ENCODE data around the gene REG3G. TPM values are rescaled to one million over a fixed set of nuclear protein-coding genes. Genes with fewer than 3 reads are reported as not detected.
"Not testable (repeated sequence)": the region's sequence is repeated elsewhere in the genome, so short reads cannot be mapped to it uniquely, and the experiment has no call there.

REG3G gene
- total RNA-seq, 1 donor from 2014 or later, result not detected

DNA sequence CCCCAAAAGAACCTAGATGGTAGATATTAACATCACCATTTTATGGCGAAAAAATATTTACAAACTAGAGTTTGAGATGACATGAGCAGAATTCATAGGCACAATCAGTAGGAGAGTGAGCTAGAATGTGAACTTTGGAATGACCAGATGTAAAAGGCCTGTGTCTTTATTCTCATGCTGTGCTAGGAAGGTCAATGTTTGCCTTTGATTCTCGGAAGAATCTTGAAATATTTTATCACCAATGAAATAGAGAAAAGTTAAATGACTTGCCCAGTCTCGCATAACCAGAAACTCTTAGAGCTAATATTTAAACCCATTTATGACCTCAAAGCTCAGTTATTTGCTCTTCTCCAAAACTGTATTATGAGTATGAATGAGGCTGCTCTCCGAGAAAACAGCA, 9.2 kb upstream of the REG3G start:
- FAIRE-seq (no peak), DNase-seq (ENCODE audit: low read depth) (no peak)
- Histone ChIP-seq H3K27me3 (ENCODE audit: control insufficient read depth, insufficient read depth, low read length) (no peaks in the 10 kb centered on the region), H3K4me3 (ENCODE audit: low read depth, low read length) (no peak overlapping the region), H3K36me3 (ENCODE audit: control insufficient read depth, insufficient read depth, low read length) (no peaks in the 10 kb centered on the region)
- TF ChIP-seq, protein P1, sequence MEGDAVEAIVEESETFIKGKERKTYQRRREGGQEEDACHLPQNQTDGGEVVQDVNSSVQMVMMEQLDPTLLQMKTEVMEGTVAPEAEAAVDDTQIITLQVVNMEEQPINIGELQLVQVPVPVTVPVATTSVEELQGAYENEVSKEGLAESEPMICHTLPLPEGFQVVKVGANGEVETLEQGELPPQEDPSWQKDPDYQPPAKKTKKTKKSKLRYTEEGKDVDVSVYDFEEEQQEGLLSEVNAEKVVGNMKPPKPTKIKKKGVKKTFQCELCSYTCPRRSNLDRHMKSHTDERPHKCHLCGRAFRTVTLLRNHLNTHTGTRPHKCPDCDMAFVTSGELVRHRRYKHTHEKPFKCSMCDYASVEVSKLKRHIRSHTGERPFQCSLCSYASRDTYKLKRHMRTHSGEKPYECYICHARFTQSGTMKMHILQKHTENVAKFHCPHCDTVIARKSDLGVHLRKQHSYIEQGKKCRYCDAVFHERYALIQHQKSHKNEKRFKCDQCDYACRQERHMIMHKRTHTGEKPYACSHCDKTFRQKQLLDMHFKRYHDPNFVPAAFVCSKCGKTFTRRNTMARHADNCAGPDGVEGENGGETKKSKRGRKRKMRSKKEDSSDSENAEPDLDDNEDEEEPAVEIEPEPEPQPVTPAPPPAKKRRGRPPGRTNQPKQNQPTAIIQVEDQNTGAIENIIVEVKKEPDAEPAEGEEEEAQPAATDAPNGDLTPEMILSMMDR (IDR thresholded peaks at IDR 0.05; ENCODE audit: insufficient read depth, low read length, severe bottlenecking), result no peak

- TF ChIP-seq, protein P1 (IDR thresholded peaks at IDR 0.05; ENCODE audit: insufficient read depth, low read length, severe bottlenecking), result no peak
- Histone ChIP-seq H3K4me3 (ENCODE audit: low read depth, low read length) (no peak overlapping the region), H3K36me3 (ENCODE audit: control insufficient read depth, insufficient read depth, low read length) (no peaks in the 10 kb centered on the region), H3K27me3 (ENCODE audit: control insufficient read depth, insufficient read depth, low read length) (no peaks in the 10 kb centered on the region)
- no peak for DNase-seq (ENCODE audit: low read depth)
- FAIRE-seq, result no peak
Observed at GRCh38 chr2:79026061-79026460, 559 bp downstream of the REG3G start.

DNA sequence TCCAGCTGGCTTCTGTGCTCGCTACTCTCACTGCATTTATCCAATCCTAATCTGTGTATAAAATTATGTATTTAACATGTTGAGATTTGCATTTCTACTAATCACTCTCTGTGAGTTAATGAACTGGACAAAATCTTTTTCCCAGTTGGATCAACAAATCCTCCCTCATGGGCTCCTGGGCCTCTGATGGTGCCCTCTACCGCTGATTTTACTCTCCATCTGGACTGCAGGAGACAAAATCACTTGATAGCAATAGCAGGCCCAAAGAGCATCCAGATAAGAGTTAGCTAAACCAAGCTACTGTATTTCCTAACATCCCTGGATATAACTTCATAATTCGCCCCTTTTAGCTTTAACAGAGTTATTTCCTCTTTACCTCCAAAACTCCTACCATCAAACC, 14.4 kb downstream of the REG3G start:
- no peaks in the 10 kb centered on the region for H3K36me3 ChIP-seq (ENCODE audit: control insufficient read depth, insufficient read depth, low read length)
- TF ChIP-seq, protein P1 (IDR thresholded peaks at IDR 0.05; ENCODE audit: insufficient read depth, low read length, severe bottlenecking), result no peak
- FAIRE-seq, result no peak

GRCh38 chr2:79041032-79041448, 15.5 kb downstream of the REG3G start:
- TF ChIP-seq, protein P1 (IDR thresholded peaks at IDR 0.05; ENCODE audit: insufficient read depth, low read length, severe bottlenecking), result peak; percentile 3
- FAIRE-seq (no peak), DNase-seq (ENCODE audit: low read depth) (peak; percentile 4)
- H3K27me3 ChIP-seq (ENCODE audit: control insufficient read depth, insufficient read depth, low read length), result no peaks in the 10 kb centered on the region
- no peak overlapping the region for H3K4me3 ChIP-seq (ENCODE audit: low read depth, low read length)
- H3K36me3 ChIP-seq (ENCODE audit: control insufficient read depth, insufficient read depth, low read length), result no peaks in the 10 kb centered on the region

More for the DNA sequence above, 14.4 kb downstream of the REG3G start:
- no peaks in the 10 kb centered on the region for H3K27me3 ChIP-seq (ENCODE audit: control insufficient read depth, insufficient read depth, low read length)
- no peak overlapping the region for H3K4me3 ChIP-seq (ENCODE audit: low read depth, low read length)
- DNase-seq (ENCODE audit: low read depth), result no peak

GRCh38 chr2:79053486-79053885, 28.0 kb downstream of the REG3G start:
- not testable (repeated sequence) for DNase-seq (ENCODE audit: low read depth); H3K27me3 ChIP-seq (ENCODE audit: control insufficient read depth, insufficient read depth, low read length); H3K4me3 ChIP-seq (ENCODE audit: low read depth, low read length); FAIRE-seq; H3K36me3 ChIP-seq (ENCODE audit: control insufficient read depth, insufficient read depth, low read length)

DNA sequence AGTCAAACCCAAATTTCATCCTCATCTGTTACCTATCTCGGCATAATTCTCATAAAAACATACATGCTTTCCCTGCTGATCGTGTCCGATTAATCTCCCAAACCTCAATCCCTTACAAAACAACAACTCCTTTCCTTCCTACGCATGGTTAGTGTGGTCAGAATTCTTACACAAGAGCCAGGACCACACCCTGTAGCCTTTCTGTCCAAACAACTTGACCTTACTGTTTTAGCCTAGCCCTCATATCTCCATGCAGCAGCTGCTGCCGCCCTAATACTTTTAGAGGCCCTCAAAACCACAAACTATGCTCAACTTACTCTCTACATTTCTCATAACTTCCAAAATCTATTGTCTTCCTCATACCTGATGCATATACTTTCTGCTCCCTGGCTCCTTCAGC, 29.3 kb downstream of the REG3G start:
- not testable (repeated sequence) for H3K27me3 ChIP-seq (ENCODE audit: control insufficient read depth, insufficient read depth, low read length); H3K36me3 ChIP-seq (ENCODE audit: control insufficient read depth, insufficient read depth, low read length); FAIRE-seq; H3K4me3 ChIP-seq (ENCODE audit: low read depth, low read length); DNase-seq (ENCODE audit: low read depth)

DNA sequence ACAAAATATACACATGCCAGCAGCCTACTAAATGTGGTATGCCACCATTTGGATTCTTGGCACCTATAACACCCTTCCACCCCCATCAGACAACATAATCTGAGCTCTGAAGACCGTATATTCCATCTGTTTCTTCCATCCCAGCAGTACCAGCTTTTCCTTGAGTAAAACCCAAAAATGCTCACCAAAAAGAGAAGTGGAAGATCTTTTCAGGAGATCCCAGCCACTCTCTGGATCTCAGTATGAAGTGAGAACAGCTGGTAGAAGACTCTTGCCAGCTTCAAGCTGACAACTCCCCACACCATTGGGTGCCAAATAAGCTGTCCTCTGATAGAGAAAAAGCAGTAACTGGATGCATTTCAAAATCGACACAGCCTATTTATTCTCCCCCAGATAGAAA, 39.7 kb downstream of the REG3G start:
- TF ChIP-seq, protein P1 (IDR thresholded peaks at IDR 0.05; ENCODE audit: insufficient read depth, low read length, severe bottlenecking), result no peak

More for the DNA sequence above, 39.7 kb downstream of the REG3G start:
- no peaks in the 10 kb centered on the region for H3K27me3 ChIP-seq (ENCODE audit: control insufficient read depth, insufficient read depth, low read length)
- no peak for FAIRE-seq
- no peak for DNase-seq (ENCODE audit: low read depth)
- no peak overlapping the region for H3K4me3 ChIP-seq (ENCODE audit: low read depth, low read length)
- H3K36me3 ChIP-seq (ENCODE audit: control insufficient read depth, insufficient read depth, low read length), result no peaks in the 10 kb centered on the region

Data from bronchial epithelial cell (primary cell).